GM18519 (cell line): ENCODE measurements around the gene TMEM222.
"Not testable (repeated sequence)": the region's sequence is repeated elsewhere in the genome, so short reads cannot be mapped to it uniquely, and the experiment has no call there.

Experiments
- ATAC-seq: cut with Tn5 transposase; IDR thresholded peaks from one replicate; pipeline ENCODE4 v1.9.1; 2021; ENCODE audit warnings: mild to moderate bottlenecking, moderate library complexity; ENCODE audit not compliant: unreplicated experiment, low FRiP score

Gene TMEM222

GRCh38 chr1:27372808-27373690, 51.1 kb downstream of the TMEM222 start:
- no peak for ATAC-seq

- no peak for ATAC-seq
Measured at GRCh38 chr1:27374362-27375086, 52.6 kb downstream of the TMEM222 start, which contains the start of gene FCN3. FCN3 (minus strand) TSS chr1:27374824; CDS start chr1:27374818, 6 bp downstream.

- ATAC-seq: no peak
Measured at GRCh38 chr1:27377760-27378495, 56.0 kb downstream of the TMEM222 start.

GRCh38 chr1:27379564-27380122, 57.7 kb downstream of the TMEM222 start:
- ATAC-seq: no peak

- ATAC-seq: no peak
Measured at GRCh38 chr1:27380224-27380623, 58.3 kb downstream of the TMEM222 start.

GRCh38 chr1:27380766-27381733, 59.1 kb downstream of the TMEM222 start:
- ATAC-seq: no peak

- ATAC-seq: no peak
Measured at GRCh38 chr1:27381969-27382762, 60.2 kb downstream of the TMEM222 start.

- ATAC-seq: no peak
Measured at GRCh38 chr1:27383039-27383605, 61.2 kb downstream of the TMEM222 start, which contains the start of gene CD164L2. CD164L2 (minus strand) TSS chr1:27383333; CDS start chr1:27383239, 94 bp downstream.

- no peak for ATAC-seq
Measured at GRCh38 chr1:27383661-27384060, 61.7 kb downstream of the TMEM222 start.

- ATAC-seq: not testable (repeated sequence)
Measured at GRCh38 chr1:27384797-27385196, 62.8 kb downstream of the TMEM222 start.
